H9 (cell line): ENCODE results near the gene GPC4. TPM values are rescaled to one million over a fixed set of nuclear protein-coding genes. Genes with fewer than 3 reads are reported as not detected.

Source experiments
- DNase-seq: peaks from one replicate; pipeline ENCODE4 v3.0.0-alpha.2; 2017
- H2AFZ ChIP-seq: one replicate; pipeline ENCODE4 v1.6.1; 2013; ENCODE audit warnings: mild to moderate bottlenecking, low read length, control low read depth, moderate library complexity
- H2AK5ac ChIP-seq: 2 replicates; pipeline ENCODE4 v1.6.1; 2013; ENCODE audit warnings: low read length, control low read depth, mixed read lengths; ENCODE audit not compliant: insufficient read length
- H2BK120ac ChIP-seq: one replicate; pipeline ENCODE4 v1.6.1; 2013; ENCODE audit warnings: low read depth, mild to moderate bottlenecking, low read length, control low read depth, inconsistent platforms; ENCODE audit not compliant: poor library complexity, severe bottlenecking
- H2BK12ac ChIP-seq: 2 replicates; pipeline ENCODE4 v1.6.1; 2013; ENCODE audit warnings: low read length, control low read depth, mixed read lengths, low read depth; ENCODE audit not compliant: insufficient read length
- H2BK15ac ChIP-seq: 2 replicates; pipeline ENCODE4 v1.6.1; 2013; ENCODE audit warnings: low read depth, low read length, control low read depth
- H2BK20ac ChIP-seq: one replicate; pipeline ENCODE4 v1.6.1; 2013; ENCODE audit warnings: low read depth, mild to moderate bottlenecking, low read length, control low read depth, inconsistent platforms; ENCODE audit not compliant: poor library complexity, severe bottlenecking
- H2BK5ac ChIP-seq: 2 replicates; pipeline ENCODE4 v1.6.1; 2013; ENCODE audit warnings: low read length, control low read depth, mixed read lengths; ENCODE audit not compliant: insufficient read length
- H3K14ac ChIP-seq: 2 replicates; pipeline ENCODE4 v1.6.1; 2013; ENCODE audit warnings: low read length, control low read depth; ENCODE audit not compliant: insufficient read depth
- H3K18ac ChIP-seq: 2 replicates; pipeline ENCODE4 v1.6.1; 2013; ENCODE audit warnings: low read depth, mild to moderate bottlenecking, mixed read lengths, low read length, control low read depth; ENCODE audit not compliant: insufficient read length
- H3K23ac ChIP-seq: 2 replicates; pipeline ENCODE4 v1.6.1; 2013; ENCODE audit warnings: low read length, control low read depth, mixed read lengths, low read depth; ENCODE audit not compliant: insufficient read length
- H3K23me2 ChIP-seq: 2 replicates; pipeline ENCODE4 v1.6.1; 2013; ENCODE audit warnings: low read depth, mild to moderate bottlenecking, mixed read lengths, low read length, control low read depth; ENCODE audit not compliant: insufficient read length, poor library complexity, severe bottlenecking
- H3K27ac ChIP-seq: 2 replicates; pipeline ENCODE4 v1.5.1; 2013; ENCODE audit warnings: low read length, control low read depth, mixed read lengths, low read depth; ENCODE audit not compliant: insufficient read length
- H3K27me3 ChIP-seq: 2 replicates; pipeline ENCODE4 v1.6.1; 2013; ENCODE audit warnings: low read length, control low read depth, inconsistent platforms; ENCODE audit not compliant: insufficient read depth
- H3K4ac ChIP-seq: 2 replicates; pipeline ENCODE4 v1.6.1; 2013; ENCODE audit warnings: low read depth, mild to moderate bottlenecking, control low read depth, inconsistent platforms, low read length, moderate library complexity
- H3K4me1 ChIP-seq: 2 replicates; pipeline ENCODE4 v1.6.1; 2013; ENCODE audit warnings: low read length, control low read depth, inconsistent platforms; ENCODE audit not compliant: insufficient read depth
- H3K4me2 ChIP-seq: 2 replicates; pipeline ENCODE4 v1.6.1; 2013; ENCODE audit warnings: low read length, control low read depth, mixed read lengths; ENCODE audit not compliant: insufficient read length, insufficient read depth
- H3K56ac ChIP-seq: 2 replicates; pipeline ENCODE4 v1.6.1; 2013; ENCODE audit warnings: low read depth, mild to moderate bottlenecking, mixed read lengths, low read length, control low read depth; ENCODE audit not compliant: insufficient read length
- H3K79me1 ChIP-seq: 2 replicates; pipeline ENCODE4 v1.6.1; 2013; ENCODE audit warnings: low read depth, mild to moderate bottlenecking, moderate library complexity, low read length, control low read depth, inconsistent platforms; ENCODE audit not compliant: insufficient read depth, poor library complexity, severe bottlenecking
- H3K79me2 ChIP-seq: 2 replicates; pipeline ENCODE4 v1.6.1; 2013; ENCODE audit warnings: low read length, control low read depth, inconsistent platforms; ENCODE audit not compliant: insufficient read depth
- H3K9ac ChIP-seq: 2 replicates; pipeline ENCODE4 v1.6.1; 2013; ENCODE audit warnings: low read length, control low read depth, mixed read lengths; ENCODE audit not compliant: insufficient read length; ENCODE audit errors: extremely low read depth
- H3K9me3 ChIP-seq: one replicate; pipeline ENCODE4 v1.6.1; 2013; ENCODE audit warnings: low read depth, low read length, inconsistent platforms; ENCODE audit not compliant: control insufficient read depth
- H3T11ph ChIP-seq: one replicate; pipeline ENCODE4 v1.6.1; 2013; ENCODE audit warnings: mild to moderate bottlenecking, low read length, control low read depth, inconsistent platforms
- H4K20me1 ChIP-seq: one replicate; pipeline ENCODE4 v1.6.1; 2013; ENCODE audit not compliant: control insufficient read depth, insufficient read length, insufficient read depth
- H4K5ac ChIP-seq: 2 replicates; pipeline ENCODE4 v1.6.1; 2013; ENCODE audit warnings: low read depth, mild to moderate bottlenecking, mixed read lengths, low read length, control low read depth; ENCODE audit not compliant: insufficient read length
- H4K8ac ChIP-seq: replicated peaks from 2 replicates; pipeline ENCODE4 v1.6.1; 2013; ENCODE audit warnings: low read length, control low read depth, mixed read lengths, low read depth; ENCODE audit not compliant: insufficient read length
- H4K91ac ChIP-seq: 2 replicates; pipeline ENCODE4 v1.6.1; 2013; ENCODE audit warnings: low read depth, mild to moderate bottlenecking, moderate library complexity, mixed read lengths, low read length, control low read depth; ENCODE audit not compliant: insufficient read length
- H3K27ac Mint-ChIP-seq, 3 experiments: 2 replicates in 2 of 3; 3 replicates in 1 of 3; pipeline ENCODE4 v1.8.0; 2020 to 2021; ENCODE audit warnings: mixed read lengths in 3 of 3, mild to moderate bottlenecking in 1 of 3, moderate library complexity in 1 of 3
- H3K27me3 Mint-ChIP-seq: 2 replicates; pipeline ENCODE4 v1.8.0; 2021; ENCODE audit warnings: low read depth, mild to moderate bottlenecking, moderate library complexity, mixed read lengths
- H3K36me3 Mint-ChIP-seq, 3 experiments: 2 replicates in 2 of 3; 3 replicates in 1 of 3; pipeline ENCODE4 v1.8.0; 2020 to 2021; ENCODE audit warnings: low read depth in 3 of 3, mixed read lengths in 3 of 3; ENCODE audit not compliant: insufficient read depth in 1 of 3
- H3K4me1 Mint-ChIP-seq, 2 experiments: 2 replicates each; pipeline ENCODE4 v1.8.0; 2020; ENCODE audit warnings: mixed read lengths in 2 of 2
- H3K4me3 Mint-ChIP-seq, 2 experiments: 2 replicates in 1 of 2; 3 replicates in 1 of 2; pipeline ENCODE4 v1.8.0; 2020 to 2021; ENCODE audit warnings: mild to moderate bottlenecking in 2 of 2, mixed read lengths in 2 of 2, moderate library complexity in 1 of 2
- H3K9me3 Mint-ChIP-seq, 2 experiments: 2 replicates in 1 of 2; 3 replicates in 1 of 2; pipeline ENCODE4 v1.8.0; 2020; ENCODE audit warnings: mild to moderate bottlenecking in 2 of 2, mixed read lengths in 2 of 2, moderate library complexity in 1 of 2
- WGBS: extraction: QIAGEN DNeasy Blood & Tissue Kit; methylation state at CpG from one replicate; pipeline ENCODE4 v1.1.7; 2013; ENCODE audit warnings: missing lambda C conversion rate, low lambda C conversion rate, mixed read lengths; ENCODE audit not compliant: insufficient read length; ENCODE audit errors: extremely low coverage; 5-methylcytosine and 5-hydroxymethylcytosine counted together
- total RNA-seq: library from RNA; stranded (reverse); gene quantifications from 2 replicates; pipeline ENCODE4 v1.2.1, GENCODE V29; 2021
- TF ChIP-seq, protein P1 (sequence below): fragments of 200-600 bp; sonication (generic); conservative IDR thresholded peaks from 3 replicates; pipeline ENCODE4 v1.8.0; 2021; ENCODE audit warnings: antibody characterized with exemption, mild to moderate bottlenecking

The GPC4 gene
- total RNA-seq, 1 experiment from 2014 or later: 416 TPM

- no CpG with 5 or more reads among the region's 4 CpGs for WGBS
These were observed 125.2 kb downstream of the GPC4 start for GRCh38 chrX:133290076-133290475.

More at GRCh38 chrX:133290076-133290475, 125.2 kb downstream of the GPC4 start:
- Histone ChIP-seq H2BK120ac (no peak overlapping the region), H3K14ac (no peak overlapping the region), H2BK15ac (no peak overlapping the region), H4K8ac (no peak overlapping the region), H3K4me2 (no peak overlapping the region), H3K56ac (no peak overlapping the region), H3K27ac (no peak overlapping the region), H4K20me1 (no peaks in the 10 kb centered on the region), H3K23me2 (no peaks in the 10 kb centered on the region), H3K4me1 (no peaks in the 10 kb centered on the region), H3K18ac (no peak overlapping the region), H3K23ac (no peak overlapping the region), H3K79me1 (no peaks in the 10 kb centered on the region), H4K91ac (no peak overlapping the region), H3K79me2 (no peaks in the 10 kb centered on the region), H4K5ac (no peak overlapping the region), H3K27me3 (no peaks in the 10 kb centered on the region), H2BK12ac (no peak overlapping the region), H2BK5ac (no peak overlapping the region), H2BK20ac (no peak overlapping the region), H2AK5ac (no peak overlapping the region), H3K9me3 (no peaks in the 10 kb centered on the region), H3T11ph (no peak overlapping the region), H3K9ac (no peak overlapping the region), H3K4ac (no peak overlapping the region), H2AFZ (no peak overlapping the region)
- TF ChIP-seq, protein P1, sequence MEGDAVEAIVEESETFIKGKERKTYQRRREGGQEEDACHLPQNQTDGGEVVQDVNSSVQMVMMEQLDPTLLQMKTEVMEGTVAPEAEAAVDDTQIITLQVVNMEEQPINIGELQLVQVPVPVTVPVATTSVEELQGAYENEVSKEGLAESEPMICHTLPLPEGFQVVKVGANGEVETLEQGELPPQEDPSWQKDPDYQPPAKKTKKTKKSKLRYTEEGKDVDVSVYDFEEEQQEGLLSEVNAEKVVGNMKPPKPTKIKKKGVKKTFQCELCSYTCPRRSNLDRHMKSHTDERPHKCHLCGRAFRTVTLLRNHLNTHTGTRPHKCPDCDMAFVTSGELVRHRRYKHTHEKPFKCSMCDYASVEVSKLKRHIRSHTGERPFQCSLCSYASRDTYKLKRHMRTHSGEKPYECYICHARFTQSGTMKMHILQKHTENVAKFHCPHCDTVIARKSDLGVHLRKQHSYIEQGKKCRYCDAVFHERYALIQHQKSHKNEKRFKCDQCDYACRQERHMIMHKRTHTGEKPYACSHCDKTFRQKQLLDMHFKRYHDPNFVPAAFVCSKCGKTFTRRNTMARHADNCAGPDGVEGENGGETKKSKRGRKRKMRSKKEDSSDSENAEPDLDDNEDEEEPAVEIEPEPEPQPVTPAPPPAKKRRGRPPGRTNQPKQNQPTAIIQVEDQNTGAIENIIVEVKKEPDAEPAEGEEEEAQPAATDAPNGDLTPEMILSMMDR: no peak
- Mint-ChIP-seq H3K4me3 (no peak overlapping the region), H3K9me3 (no peaks in the 10 kb centered on the region), H3K4me1 (no peaks in the 10 kb centered on the region), H3K27me3 (no peaks in the 10 kb centered on the region; the same call in 1 of the 2 replicates), H3K27ac (no peak overlapping the region), H3K36me3 (peaks cover 0 to 1% (median 0%) of the 10 kb centered on the region in 3 experiments; a peak in 3 of 7 replicates)
- no peak for DNase-seq
